ENCODE results near the gene FADS6. TPM values are rescaled to one million over a fixed set of nuclear protein-coding genes. Genes with fewer than 3 reads are reported as not detected.
A peak's percentile ranks its signal among the peaks of the same experiment; 100 is the strongest.

The FADS6 gene
- total RNA-seq, 1 donor: not detected

GRCh38 chr17:74842146-74842598, 51.3 kb downstream of the FADS6 start:
- H3K4me3 ChIP-seq (ENCODE audit: low read depth, low read length): no peak overlapping the region
- no peak for DNase-seq (ENCODE audit: low read depth)
- no peak for TF ChIP-seq CTCF (IDR thresholded peaks at IDR 0.05; ENCODE audit: insufficient read depth, low read length)

DNA sequence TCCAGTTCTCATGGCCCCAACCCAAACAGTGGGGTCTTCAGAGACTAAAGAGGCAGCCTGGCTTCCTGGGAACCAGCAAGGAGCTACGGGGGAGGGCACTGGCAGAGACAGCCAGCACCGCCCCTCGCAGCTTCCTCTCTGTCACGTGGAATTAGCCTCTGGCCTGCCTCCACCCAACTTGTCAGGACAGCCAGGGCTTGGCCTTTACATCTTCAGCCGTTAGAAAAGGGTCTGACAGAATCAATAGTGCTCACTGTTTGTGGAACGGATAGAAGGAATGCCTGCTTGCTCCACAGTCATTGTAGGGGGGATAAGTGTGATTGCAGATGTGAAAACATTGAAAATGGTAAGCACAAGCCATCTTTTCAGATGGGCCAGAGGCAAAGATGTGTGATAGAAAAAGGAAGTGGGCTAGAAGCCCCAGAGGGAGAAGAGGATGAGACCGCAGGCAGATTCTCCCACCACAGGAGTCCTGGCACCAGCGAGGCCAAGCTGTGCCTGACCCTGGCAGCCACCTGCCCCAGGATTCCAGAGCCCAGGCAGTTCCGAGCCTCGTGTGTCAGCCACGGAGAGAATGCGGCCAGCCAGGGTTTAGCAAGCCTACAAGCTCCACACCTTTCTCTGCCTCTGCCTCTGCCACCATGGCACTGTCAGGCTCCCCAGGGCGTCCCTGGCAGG, 52.3 kb downstream of the FADS6 start:
- TF ChIP-seq CTCF (IDR thresholded peaks at IDR 0.05; ENCODE audit: insufficient read depth, low read length): no peak
- DNase-seq (ENCODE audit: low read depth): peak; percentile 51
- H3K4me3 ChIP-seq (ENCODE audit: low read depth, low read length): no peak overlapping the region

GRCh38 chr17:74839990-74840852, 53.2 kb downstream of the FADS6 start:
- no peak for DNase-seq (ENCODE audit: low read depth)
- H3K4me3 ChIP-seq (ENCODE audit: low read depth, low read length): no peak overlapping the region
- TF ChIP-seq CTCF (IDR thresholded peaks at IDR 0.05; ENCODE audit: insufficient read depth, low read length): no peak

DNA sequence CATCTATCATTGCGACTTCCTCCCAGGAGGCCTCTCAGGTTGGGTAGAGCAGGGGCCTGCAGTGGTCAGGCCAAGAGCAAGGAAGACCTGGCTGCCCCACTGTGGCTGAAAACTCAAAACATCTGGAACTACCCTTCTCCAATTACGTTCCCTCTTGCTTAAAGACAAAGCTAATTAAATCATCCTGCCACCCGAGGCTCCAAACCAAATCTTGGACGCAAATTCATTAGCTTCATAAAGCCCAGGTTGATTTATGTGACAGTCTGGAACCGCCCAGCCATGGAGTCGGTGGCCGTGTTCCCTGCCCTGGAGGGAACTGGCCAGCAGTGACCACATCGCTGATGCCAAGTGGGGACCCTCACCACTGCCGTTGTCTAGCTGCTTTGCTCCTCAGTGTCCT, 55.2 kb downstream of the FADS6 start:
- no peak for DNase-seq (ENCODE audit: low read depth)
- no peak overlapping the region for H3K4me3 ChIP-seq (ENCODE audit: low read depth, low read length)
- no peak for TF ChIP-seq CTCF (IDR thresholded peaks at IDR 0.05; ENCODE audit: insufficient read depth, low read length)

GRCh38 chr17:74836691-74837467, 56.6 kb downstream of the FADS6 start:
- no peak for DNase-seq (ENCODE audit: low read depth)
- H3K4me3 ChIP-seq (ENCODE audit: low read depth, low read length): no peak overlapping the region
- no peak for TF ChIP-seq CTCF (IDR thresholded peaks at IDR 0.05; ENCODE audit: insufficient read depth, low read length)

GRCh38 chr17:74836191-74836590, 57.2 kb downstream of the FADS6 start:
- TF ChIP-seq CTCF (IDR thresholded peaks at IDR 0.05; ENCODE audit: insufficient read depth, low read length): no peak
- H3K4me3 ChIP-seq (ENCODE audit: low read depth, low read length): no peak overlapping the region
- DNase-seq (ENCODE audit: low read depth): no peak

Measured in fibroblast of the aortic adventitia (primary cell).